Measurements from ENCODE around the gene CDCA7. TPM values are rescaled to one million over a fixed set of nuclear protein-coding genes. Genes with fewer than 3 reads are reported as not detected.

CDCA7 gene
- total and polyA plus RNA-seq, 2 of the 13 experiments (the other 11 are each of a cell fraction or from before 2014, with no cell fraction given): 46.2 to 57.8 TPM

DNA sequence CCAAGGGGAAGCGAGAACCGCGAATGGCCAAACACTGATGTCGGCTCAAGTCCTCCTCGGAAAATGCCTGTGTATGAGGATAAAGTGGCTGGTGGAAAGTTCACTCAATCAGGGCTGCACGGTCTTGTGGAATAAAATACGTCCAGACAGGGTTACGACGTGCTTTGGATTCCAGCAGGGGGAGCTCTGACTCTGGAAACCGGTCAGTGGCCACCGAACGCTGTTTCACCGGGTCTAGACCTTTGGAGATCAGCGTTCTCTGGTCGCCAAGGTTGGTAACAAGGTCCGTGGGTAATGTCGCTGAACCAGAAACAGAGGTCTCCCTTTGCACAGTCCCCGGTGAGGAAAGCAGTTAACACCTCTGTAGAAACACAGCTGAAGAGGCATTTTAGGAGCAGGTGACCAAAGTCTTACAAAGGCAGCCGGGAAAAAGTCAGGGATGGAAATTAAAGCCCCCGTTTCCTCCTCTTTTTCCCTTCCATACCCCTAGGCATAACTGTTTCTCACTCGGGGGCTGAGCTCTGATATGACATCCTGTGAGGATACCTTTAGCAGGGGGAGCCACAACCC lies 47.8 kb downstream of the CDCA7 start (continued):
- TF ChIP-seq TOE1 (CRISPR knock-in tag; IDR thresholded peaks at IDR 0.05) (0 out of 2 replicates have a peak, but pooled peaks have one; percentile 53), ZSCAN30 (CRISPR knock-in tag; IDR thresholded peaks at IDR 0.05) (0 out of 2 replicates have a peak, but pooled peaks have one; percentile 30), SNRNP70 (IDR thresholded peaks at IDR 0.05; ENCODE audit: low read depth, low read length) (no peak), RAD51 (IDR thresholded peaks at IDR 0.05; ENCODE audit: borderline replicate concordance) (no peak), ZFY (CRISPR knock-in tag; IDR thresholded peaks at IDR 0.05) (no peak; the same call in 1 of the 2 replicates), BORCS8-MEF2B (CRISPR knock-in tag; IDR thresholded peaks at IDR 0.05) (no peak), MAZ (IDR thresholded peaks at IDR 0.05; ENCODE audit: borderline replicate concordance, low read depth, low read length) (no peak), MAZ (CRISPR knock-in tag; IDR thresholded peaks at IDR 0.05; ENCODE audit: low read depth) (no peak), MIER3 (CRISPR knock-in tag; IDR thresholded peaks at IDR 0.05; ENCODE audit: borderline replicate concordance) (peak; percentile 38; the same call in 1 of the 2 replicates), TEAD2 (CRISPR knock-in tag; IDR thresholded peaks at IDR 0.05) (no peak), MXD4 (CRISPR knock-in tag; IDR thresholded peaks at IDR 0.05) (peak; percentile 56; the same call in 1 of the 2 replicates), PCBP2 (optimal IDR thresholded peaks at IDR 0.05; ENCODE audit: low read depth, low read length, poor library complexity, severe bottlenecking) (no peak), HMG20B (CRISPR knock-in tag; conservative IDR thresholded peaks at IDR 0.05) (0 out of 2 replicates have a peak, but pooled peaks have one; percentile 53)
- TF ChIP-seq, protein P1, sequence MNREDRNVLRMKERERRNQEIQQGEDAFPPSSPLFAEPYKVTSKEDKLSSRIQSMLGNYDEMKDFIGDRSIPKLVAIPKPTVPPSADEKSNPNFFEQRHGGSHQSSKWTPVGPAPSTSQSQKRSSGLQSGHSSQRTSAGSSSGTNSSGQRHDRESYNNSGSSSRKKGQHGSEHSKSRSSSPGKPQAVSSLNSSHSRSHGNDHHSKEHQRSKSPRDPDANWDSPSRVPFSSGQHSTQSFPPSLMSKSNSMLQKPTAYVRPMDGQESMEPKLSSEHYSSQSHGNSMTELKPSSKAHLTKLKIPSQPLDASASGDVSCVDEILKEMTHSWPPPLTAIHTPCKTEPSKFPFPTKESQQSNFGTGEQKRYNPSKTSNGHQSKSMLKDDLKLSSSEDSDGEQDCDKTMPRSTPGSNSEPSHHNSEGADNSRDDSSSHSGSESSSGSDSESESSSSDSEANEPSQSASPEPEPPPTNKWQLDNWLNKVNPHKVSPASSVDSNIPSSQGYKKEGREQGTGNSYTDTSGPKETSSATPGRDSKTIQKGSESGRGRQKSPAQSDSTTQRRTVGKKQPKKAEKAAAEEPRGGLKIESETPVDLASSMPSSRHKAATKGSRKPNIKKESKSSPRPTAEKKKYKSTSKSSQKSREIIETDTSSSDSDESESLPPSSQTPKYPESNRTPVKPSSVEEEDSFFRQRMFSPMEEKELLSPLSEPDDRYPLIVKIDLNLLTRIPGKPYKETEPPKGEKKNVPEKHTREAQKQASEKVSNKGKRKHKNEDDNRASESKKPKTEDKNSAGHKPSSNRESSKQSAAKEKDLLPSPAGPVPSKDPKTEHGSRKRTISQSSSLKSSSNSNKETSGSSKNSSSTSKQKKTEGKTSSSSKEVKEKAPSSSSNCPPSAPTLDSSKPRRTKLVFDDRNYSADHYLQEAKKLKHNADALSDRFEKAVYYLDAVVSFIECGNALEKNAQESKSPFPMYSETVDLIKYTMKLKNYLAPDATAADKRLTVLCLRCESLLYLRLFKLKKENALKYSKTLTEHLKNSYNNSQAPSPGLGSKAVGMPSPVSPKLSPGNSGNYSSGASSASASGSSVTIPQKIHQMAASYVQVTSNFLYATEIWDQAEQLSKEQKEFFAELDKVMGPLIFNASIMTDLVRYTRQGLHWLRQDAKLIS (CRISPR knock-in tag; IDR thresholded peaks at IDR 0.05): no peak
- TF ChIP-seq, protein P2, sequence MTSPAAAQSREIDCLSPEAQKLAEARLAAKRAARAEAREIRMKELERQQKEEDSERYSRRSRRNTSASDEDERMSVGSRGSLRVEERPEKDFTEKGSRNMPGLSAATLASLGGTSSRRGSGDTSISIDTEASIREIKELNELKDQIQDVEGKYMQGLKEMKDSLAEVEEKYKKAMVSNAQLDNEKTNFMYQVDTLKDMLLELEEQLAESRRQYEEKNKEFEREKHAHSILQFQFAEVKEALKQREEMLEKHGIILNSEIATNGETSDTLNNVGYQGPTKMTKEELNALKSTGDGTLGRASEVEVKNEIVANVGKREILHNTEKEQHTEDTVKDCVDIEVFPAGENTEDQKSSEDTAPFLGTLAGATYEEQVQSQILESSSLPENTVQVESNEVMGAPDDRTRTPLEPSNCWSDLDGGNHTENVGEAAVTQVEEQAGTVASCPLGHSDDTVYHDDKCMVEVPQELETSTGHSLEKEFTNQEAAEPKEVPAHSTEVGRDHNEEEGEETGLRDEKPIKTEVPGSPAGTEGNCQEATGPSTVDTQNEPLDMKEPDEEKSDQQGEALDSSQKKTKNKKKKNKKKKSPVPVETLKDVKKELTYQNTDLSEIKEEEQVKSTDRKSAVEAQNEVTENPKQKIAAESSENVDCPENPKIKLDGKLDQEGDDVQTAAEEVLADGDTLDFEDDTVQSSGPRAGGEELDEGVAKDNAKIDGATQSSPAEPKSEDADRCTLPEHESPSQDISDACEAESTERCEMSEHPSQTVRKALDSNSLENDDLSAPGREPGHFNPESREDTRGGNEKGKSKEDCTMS (CRISPR knock-in tag; conservative IDR thresholded peaks at IDR 0.05): no peak
- TF ChIP-seq, protein P3, sequence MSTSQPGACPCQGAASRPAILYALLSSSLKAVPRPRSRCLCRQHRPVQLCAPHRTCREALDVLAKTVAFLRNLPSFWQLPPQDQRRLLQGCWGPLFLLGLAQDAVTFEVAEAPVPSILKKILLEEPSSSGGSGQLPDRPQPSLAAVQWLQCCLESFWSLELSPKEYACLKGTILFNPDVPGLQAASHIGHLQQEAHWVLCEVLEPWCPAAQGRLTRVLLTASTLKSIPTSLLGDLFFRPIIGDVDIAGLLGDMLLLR (CRISPR knock-in tag; IDR thresholded peaks at IDR 0.05): no peak
- TF ChIP-seq, protein P4, sequence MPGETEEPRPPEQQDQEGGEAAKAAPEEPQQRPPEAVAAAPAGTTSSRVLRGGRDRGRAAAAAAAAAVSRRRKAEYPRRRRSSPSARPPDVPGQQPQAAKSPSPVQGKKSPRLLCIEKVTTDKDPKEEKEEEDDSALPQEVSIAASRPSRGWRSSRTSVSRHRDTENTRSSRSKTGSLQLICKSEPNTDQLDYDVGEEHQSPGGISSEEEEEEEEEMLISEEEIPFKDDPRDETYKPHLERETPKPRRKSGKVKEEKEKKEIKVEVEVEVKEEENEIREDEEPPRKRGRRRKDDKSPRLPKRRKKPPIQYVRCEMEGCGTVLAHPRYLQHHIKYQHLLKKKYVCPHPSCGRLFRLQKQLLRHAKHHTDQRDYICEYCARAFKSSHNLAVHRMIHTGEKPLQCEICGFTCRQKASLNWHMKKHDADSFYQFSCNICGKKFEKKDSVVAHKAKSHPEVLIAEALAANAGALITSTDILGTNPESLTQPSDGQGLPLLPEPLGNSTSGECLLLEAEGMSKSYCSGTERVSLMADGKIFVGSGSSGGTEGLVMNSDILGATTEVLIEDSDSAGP (CRISPR knock-in tag; IDR thresholded peaks at IDR 0.05; ENCODE audit: borderline replicate concordance): peak; percentile 45; the same call in 1 of the 2 replicates

Data from HepG2 (cell line).